ENCODE data around the gene PHKG2.
"Not testable (repeated sequence)": the region's sequence is repeated elsewhere in the genome, so short reads cannot be mapped to it uniquely, and the experiment has no call there.

PHKG2 gene, protein sequence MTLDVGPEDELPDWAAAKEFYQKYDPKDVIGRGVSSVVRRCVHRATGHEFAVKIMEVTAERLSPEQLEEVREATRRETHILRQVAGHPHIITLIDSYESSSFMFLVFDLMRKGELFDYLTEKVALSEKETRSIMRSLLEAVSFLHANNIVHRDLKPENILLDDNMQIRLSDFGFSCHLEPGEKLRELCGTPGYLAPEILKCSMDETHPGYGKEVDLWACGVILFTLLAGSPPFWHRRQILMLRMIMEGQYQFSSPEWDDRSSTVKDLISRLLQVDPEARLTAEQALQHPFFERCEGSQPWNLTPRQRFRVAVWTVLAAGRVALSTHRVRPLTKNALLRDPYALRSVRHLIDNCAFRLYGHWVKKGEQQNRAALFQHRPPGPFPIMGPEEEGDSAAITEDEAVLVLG

DNA sequence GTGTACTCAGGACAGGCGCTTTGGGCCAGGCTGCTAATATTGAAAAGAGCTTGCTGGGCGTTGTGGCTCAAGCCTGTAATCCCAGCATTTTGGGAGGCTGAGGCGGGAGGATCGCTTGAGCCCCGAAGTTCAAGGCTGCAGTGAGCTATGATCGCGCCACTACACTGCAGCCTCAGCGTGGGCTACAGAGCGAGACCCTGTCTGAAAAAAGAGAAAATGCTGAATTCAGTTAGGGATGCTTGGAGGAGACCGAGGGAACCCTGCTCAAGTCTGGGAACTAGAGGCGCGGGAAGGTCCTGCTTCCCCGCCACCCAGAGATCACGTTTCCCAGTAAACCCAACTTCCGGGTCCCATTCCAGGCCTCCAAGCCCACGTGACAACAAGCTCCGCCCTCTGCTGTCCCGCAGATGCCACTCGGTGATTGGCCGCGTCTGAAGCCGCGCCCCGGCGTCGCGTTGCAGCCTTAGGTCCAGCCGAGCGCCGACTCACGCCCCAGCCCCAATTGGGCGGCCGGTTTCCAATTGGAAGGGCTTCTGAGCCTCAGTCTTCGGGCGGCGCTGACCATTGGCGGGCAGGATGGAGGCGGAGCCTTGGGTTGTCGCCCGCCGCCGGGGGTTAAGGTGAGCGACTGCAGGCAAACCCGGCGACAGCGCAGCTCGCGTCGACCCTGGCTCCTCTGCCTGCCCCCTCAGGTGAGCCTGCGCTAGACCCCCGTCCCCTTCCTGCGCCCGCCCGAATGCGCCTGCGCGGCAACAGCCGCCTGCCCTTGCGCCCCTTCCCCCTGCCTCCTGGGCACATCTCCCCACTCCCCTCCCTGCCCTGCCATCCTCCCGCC is at the start of gene PHKG2:
PHKG2 (plus strand) TSS at position 627 of the 835 bp plus-strand sequence. CDS start 396 bp downstream, outside the sequence.
- peak; percentile 99 for DNase-seq

DNA sequence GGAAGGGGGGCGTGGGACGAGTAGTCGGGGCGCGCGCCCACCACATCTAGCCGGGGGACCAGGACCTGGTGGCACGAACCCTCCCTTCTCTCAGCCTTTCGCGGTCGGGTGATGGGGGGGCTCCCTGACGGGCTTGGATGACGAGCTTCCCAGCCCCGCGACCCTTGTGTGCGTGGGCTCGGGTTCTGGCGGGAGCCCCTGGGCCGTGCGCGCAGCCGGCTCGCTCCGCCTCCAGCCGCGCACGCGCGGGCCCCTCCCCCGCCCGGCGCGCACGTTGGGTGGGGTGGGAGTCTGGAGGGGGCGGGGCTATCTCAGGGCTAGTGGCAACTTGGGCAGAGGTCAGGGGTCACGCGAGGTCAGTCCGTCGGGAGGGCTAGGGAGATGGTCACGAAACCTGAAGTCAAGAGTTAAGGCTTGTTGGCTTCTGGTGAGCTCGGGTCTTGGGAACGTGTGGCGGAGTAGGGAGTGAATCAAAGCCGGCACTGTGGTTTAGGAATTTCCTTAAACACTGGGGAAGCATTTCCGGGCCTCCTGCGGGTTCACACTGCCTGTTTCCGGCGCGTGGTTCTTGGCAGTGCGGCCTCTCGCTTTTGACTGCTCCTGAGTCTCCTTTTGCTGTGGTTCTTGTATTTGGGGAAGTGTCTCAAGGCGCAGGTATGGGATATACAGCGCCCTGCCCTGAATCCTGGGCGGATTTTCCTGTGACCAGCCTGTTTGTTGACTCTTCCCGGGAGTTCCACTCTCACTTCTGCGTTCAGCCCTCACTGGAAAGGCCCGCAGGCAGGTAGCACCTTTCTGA is 49.2 kb upstream of the PHKG2 start, which contains the start of gene SRCAP:
SRCAP (plus strand) TSS at position 356 of the 799 bp plus-strand sequence. CDS start 1,654 bp downstream, outside the sequence.
- peak; percentile 84 for DNase-seq

DNA sequence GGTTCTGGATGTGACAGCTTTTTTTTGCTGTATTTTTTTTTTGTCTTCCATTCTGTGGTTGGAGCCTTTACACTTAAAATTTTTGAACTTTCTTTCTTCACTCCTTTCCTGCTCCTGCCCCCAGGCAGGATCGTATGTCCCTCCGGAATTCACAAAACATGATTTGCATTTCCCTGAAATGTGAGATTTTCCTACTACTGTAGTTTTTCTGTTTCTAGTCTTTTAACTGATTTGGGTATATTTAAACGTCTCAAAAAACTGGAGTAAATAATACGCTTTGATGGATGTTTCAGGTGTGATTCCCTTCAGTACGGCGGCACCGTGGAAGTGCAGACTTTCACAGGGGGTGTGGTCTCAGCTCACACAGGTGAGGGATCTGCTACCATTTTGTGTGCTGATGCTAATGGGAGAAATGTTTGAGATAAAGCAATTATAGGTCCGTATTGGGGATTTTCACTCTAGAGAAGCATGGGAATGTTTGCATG is 48.6 kb upstream of the PHKG2 start:
- DNase-seq: no peak

DNA sequence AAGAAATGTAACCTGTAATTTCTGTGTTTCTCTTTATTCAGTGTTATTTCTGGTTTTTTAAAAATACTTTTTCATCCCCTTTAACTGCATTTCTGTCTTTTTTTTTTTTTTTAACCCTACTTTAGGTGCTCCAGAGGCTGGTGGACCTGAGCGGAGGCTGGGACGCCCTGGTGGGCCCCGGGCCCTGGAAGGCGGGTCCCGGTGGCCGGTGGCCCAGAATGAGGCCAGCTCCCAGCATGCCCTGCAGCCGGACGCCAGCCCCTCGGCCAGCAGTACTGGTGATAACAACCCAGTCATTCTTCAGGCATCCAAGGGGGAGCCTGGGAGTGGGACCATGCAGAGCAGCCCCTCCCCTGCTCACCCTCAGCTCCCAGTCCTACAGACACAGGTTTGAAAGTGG is 47.7 kb upstream of the PHKG2 start:
- no peak for DNase-seq

DNA sequence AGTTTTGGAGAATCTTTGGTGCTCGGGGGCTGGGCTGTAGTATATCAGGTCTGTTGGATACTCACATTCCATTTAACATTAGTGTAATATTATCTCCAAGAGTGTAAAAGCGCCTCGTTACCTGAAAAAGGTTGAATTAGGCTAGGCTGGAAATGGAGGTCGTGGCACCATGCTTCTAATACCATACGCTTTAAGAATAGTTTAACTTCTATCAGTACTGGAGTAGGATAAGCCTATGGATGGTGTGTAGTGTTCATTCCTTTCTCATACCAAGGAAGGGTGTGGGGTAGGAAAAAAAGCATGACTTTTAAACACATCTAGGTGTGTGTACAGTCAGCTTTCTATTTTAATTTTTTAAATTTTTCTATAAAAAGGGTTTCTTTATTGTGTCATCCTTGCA is 47.3 kb upstream of the PHKG2 start:
- DNase-seq: no peak

DNA sequence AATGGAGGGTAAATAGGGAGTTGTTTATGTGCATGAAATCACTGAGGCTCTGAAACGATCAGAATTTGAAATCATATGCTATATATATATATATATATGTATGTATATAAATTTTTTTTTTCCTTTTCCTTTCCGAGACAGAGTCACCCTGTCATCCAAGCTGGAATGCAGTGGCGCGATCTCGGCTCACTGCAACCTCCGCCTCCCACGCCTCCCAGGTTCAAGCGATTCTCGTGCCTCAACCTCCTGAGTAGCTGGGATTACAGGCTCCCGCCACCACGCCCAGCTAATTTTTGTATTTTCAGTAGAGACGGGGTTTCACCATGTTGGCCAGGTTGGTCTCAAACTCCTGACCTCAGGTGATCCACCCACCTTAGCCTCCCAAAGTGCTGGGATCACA is 45.2 kb upstream of the PHKG2 start:
- DNase-seq: not testable (repeated sequence)

DNA sequence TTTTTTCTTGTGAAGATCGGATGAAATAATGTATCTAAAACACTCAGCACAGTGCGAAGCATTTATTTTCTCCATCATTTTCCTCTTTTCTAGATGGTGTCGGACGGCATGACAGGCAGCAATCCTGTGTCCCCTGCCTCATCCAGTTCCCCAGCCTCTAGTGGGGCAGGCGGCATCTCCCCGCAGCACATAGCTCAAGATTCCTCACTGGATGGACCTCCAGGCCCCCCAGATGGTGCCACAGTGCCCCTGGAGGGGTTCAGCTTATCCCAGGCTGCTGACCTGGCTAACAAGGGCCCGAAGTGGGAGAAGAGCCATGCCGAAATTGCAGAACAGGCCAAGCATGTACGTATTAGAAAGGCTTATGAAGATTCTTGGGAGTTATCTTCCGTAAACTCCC is 44.3 kb upstream of the PHKG2 start:
- no peak for DNase-seq

DNA sequence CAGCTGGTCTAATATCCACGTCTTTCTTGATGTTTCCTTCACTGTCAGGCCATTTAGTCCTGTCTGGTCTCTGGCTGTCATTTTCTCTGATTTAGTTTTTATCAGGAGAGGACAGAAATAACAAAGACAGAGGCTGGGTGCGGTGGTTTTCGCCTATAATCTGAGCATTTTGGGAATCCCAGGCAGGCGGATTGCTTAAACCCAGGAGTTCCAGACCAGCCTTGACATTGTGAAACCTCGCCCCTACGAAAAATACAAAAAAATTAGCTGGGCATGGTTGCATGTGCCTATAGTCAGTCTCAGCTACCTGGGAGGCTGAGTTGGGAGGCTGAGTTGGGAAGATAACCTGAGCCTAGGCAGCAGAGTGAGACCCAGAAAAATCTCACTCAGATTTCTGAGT is 42.2 kb upstream of the PHKG2 start:
- no peak for DNase-seq

DNA sequence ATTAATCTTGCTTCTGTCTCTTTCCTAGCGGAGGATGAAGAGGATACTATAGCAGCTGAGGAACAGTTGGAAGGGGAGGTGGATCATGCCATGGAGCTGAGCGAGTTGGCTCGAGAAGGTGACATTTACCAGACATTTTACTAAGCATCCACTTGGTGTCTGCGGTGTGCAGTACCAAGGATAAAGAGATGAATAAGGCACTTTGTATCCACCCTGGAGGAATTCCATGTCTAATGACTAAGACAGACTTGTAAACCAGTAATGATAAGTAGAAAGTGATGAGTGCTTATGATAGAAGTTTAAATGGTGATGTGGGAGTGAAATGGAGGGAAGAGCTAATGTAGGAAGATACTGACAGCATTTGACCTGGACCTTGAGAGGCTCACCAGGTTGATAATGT is 37.3 kb upstream of the PHKG2 start:
- no peak for DNase-seq

DNA sequence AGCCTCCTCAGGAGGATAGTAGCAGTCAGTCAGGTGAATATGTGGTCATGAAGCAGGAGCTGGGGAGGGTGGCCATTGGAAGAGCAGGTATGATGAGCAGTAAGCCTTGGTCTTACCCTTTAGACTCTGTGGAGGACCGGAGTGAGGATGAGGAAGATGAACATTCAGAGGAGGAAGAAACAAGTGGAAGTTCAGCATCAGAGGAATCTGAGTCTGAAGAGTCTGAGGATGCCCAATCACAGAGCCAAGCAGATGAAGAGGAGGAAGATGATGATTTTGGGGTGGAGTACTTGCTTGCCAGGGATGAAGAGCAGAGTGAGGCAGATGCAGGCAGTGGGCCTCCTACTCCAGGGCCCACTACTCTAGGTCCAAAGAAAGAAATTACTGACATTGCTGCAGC is 36.5 kb upstream of the PHKG2 start:
- no peak for DNase-seq

DNA sequence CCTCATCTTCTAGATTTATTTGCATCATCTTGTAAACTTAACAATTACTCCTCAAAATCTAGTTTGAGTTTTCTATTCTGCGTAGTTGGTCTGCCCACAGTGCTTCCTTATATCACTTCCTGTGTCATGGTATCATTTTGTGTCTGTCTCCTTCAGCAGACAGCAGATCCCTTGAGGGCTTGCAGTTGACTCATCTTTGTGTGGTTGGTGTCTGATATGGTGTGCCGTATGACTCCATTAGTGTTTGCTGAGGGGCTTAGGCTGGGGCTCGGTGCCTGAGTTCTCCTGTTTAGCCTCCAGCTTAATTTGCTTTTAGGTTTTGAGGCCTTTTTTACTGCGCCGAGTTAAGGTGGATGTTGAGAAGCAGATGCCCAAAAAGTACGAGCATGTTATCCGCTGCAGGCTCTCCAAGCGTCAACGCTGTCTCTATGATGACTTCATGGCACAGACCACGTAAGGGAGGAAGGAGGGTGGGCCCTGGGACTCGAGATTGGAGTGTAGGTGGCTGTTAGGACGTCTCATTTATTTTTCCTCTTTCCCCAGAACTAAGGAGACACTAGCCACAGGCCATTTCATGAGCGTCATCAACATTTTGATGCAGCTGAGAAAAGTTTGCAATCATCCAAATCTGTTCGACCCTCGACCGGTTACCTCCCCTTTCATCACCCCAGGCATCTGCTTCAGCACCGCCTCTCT is 32.3 kb upstream of the PHKG2 start:
- no peak for DNase-seq

DNA sequence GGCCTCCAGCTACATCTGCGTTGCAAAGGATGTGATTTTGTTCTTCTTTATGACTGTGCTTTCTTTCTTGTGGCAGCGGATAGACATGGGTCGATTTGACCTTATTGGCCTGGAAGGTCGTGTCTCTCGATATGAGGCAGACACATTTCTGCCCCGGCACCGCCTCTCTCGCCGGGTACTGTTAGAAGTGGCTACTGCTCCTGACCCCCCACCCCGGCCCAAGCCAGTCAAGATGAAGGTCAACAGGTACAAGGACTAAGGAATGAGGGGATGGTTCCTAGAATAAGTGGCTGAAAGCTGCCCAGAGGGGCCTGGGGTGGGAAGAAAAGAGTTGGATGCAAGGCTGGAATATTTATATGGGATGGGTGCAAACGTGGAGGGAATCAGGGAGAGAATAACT is 28.1 kb upstream of the PHKG2 start:
- DNase-seq: no peak

DNA sequence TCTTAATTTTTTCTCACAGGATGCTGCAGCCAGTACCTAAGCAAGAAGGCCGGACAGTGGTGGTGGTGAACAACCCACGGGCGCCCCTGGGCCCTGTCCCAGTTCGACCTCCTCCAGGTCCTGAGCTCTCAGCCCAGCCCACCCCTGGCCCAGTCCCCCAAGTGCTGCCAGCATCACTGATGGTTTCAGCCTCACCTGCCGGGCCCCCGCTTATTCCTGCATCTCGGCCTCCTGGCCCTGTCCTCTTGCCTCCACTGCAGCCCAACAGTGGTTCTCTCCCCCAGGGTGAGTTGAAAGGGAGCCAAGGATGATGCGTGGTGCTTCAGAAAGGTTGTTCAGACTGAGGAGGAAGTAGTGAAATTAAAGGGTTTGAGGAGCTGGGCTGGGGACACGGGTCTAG is 27.5 kb upstream of the PHKG2 start:
- DNase-seq: no peak

DNA sequence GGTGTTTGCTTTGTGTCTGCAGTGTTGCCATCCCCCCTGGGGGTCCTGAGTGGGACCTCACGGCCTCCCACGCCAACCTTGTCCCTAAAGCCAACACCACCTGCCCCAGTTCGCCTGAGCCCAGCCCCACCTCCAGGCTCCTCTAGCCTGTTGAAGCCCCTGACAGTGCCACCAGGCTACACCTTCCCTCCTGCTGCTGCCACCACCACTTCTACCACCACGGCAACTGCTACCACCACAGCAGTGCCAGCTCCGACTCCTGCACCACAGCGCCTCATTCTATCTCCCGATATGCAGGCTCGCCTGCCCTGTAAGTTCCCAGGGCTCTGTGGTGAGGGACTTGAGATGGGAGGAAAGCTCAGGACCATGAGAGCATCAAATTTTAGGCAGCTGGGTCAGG is 27.1 kb upstream of the PHKG2 start:
- no peak for DNase-seq

DNA sequence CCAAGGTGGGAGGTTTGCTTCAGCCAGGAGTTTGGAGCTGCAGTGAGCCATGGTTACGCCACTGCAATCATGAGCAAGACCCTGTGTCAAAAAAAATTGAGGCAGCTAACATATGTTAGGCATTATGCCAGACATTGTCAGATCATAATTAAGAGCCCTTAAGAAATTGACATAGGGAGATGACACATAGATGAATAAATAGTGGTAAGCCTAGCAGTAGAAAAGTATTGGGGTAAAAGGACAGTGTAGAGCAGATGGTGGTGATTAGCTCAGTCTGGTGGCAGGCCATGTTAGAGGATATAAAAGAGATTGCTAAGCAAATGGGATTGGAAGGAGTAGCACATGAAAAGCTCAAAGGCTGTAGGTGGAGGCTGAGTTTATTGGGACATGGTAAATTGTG is 26.6 kb upstream of the PHKG2 start:
- no peak for DNase-seq

DNA sequence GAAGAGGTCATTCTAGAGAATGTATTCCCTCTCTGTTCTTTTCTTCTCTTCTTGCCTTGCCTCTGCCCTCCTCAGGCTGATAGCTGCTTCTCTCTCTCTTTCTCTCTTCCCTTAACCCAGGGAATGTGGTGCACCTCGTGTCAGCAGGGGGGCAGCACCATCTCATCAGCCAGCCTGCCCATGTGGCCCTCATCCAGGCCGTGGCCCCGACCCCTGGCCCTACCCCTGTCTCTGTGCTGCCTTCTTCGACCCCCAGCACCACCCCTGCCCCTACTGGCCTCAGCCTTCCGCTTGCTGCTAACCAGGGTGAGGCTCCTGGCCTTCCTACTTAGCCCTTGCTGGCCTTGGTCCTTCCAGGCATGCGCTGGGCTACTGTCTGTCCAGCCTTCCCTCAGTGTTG is 25.8 kb upstream of the PHKG2 start:
- no peak for DNase-seq

DNA sequence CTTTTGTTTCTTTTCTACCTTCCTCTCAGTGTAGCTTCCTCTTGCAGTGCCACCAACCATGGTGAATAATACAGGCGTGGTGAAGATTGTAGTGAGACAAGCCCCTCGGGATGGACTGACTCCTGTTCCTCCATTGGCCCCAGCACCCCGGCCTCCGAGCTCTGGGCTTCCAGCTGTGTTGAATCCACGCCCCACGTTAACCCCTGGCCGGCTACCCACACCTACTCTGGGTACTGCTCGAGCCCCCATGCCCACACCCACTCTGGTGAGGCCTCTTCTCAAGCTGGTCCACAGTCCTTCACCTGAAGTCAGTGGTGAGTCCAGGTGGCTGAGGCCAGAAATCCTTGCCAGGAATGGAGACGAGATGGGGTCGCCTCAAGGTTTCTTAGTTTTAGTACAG is 25.3 kb upstream of the PHKG2 start:
- DNase-seq: no peak

DNA sequence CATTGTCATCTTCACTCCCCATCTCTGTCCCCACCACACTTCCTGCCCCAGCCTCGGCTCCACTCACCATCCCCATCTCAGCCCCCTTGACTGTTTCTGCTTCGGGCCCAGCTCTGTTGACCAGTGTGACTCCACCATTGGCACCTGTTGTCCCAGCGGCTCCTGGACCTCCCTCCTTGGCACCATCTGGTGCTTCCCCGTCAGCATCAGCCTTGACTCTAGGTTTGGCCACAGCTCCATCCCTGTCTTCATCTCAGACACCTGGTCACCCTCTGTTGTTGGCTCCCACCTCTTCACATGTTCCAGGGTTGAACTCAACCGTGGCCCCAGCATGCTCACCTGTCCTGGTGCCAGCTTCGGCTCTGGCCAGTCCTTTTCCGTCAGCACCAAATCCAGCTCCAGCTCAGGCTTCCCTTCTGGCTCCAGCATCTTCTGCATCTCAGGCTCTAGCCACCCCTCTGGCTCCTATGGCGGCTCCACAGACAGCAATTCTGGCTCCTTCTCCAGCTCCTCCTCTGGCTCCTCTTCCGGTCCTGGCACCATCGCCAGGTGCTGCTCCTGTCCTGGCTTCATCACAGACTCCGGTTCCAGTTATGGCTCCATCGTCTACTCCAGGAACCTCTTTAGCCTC is 24.4 kb upstream of the PHKG2 start:
- DNase-seq: no peak

DNA sequence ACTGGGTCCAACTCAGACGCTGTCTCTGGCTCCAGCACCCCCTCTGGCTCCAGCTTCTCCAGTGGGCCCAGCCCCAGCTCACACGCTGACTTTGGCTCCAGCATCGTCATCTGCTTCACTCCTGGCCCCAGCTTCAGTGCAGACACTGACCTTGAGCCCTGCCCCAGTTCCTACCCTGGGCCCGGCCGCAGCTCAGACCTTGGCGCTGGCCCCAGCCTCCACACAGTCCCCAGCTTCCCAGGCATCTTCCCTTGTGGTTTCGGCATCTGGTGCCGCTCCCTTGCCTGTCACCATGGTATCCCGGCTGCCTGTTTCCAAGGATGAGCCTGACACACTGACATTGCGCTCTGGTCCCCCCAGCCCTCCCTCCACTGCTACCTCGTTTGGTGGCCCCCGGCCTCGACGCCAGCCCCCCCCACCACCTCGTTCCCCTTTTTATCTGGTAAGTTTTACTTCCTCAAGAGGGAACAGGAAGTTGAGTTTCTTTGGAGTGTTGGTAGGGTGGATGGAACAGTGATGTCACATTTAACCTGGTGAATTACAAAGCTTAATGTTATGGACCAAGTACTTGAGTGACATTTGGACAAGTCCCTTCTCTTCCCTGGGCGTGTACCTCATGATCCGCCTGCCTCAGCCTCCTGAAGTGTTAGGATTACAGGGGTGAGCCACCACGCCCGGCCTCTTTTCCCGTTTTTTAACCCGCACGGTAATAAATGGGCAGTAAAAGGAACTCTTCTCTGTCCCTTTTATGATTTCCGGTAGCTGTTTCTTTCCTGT is 23.4 kb upstream of the PHKG2 start:
- DNase-seq: no peak

DNA sequence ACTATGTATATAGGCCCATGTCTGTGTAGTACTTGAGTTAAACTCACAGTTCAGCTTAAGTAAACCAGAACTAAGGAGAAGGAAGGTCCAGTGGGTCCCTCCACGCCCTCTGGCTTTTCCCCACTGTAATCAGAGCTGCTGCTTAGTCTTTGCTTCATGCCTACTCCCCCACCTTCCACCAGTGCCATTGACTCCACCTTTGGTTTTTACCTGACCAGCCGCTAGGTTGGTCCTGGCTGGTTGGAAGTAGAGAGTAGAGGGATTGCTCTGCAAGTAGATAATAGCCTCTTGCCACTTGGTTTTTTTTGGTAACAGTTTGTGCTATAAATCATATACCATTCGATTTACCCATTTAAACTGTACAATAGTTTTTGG is 22.8 kb upstream of the PHKG2 start:
- DNase-seq: no peak

DNA sequence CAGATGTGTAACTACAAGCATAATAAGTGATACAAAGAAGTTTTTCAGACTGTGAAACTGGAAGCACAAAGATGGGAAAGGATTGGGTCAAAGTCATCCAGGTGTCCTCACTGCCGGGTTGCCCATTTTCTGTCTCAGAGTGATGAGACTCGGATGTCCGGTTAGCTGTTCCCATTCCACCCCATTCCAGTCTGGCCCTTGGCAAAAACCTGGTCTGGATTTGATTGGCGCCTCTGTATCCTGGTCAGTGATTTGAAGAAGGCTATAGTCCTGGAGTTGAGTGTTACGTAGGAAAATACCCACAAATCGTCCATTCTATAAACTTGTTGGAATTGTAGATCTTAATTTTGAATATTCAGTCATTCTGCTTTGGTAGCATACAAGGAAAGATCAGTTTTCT is 19.9 kb upstream of the PHKG2 start:
- DNase-seq: no peak

All from NCI-H510A treated with DMSO at 0.1 percent for 48 hours (cell line).